Medulla oblongata (tissue), 1 donor: ENCODE measurements around the gene PSAPL1.
"Not testable (repeated sequence)": the region's sequence is repeated elsewhere in the genome, so short reads cannot be mapped to it uniquely, and the experiment has no call there.

Source experiments
- DNase-seq: peaks from one replicate; pipeline ENCODE4 v3.0.0-alpha.2; 2015; ENCODE audit errors: extremely low spot score

The PSAPL1 gene

GRCh38 chr4:7459471-7459870, 24.7 kb upstream of the PSAPL1 start:
- DNase-seq, result no peak

- DNase-seq, result no peak
Observed at GRCh38 chr4:7458477-7458876, 23.7 kb upstream of the PSAPL1 start.

GRCh38 chr4:7458066-7458425, 23.3 kb upstream of the PSAPL1 start:
- no peak for DNase-seq

- DNase-seq, result no peak
Observed at GRCh38 chr4:7457201-7458065, 22.7 kb upstream of the PSAPL1 start.

- DNase-seq, result not testable (repeated sequence)
Observed at GRCh38 chr4:7452802-7453201, 18.1 kb upstream of the PSAPL1 start.

- no peak for DNase-seq
Observed at GRCh38 chr4:7451800-7452199, 17.1 kb upstream of the PSAPL1 start.

GRCh38 chr4:7451434-7451789, 16.7 kb upstream of the PSAPL1 start:
- DNase-seq, result no peak

GRCh38 chr4:7450775-7451433, 16.2 kb upstream of the PSAPL1 start:
- DNase-seq, result no peak

GRCh38 chr4:7448036-7448435, 13.3 kb upstream of the PSAPL1 start:
- no peak for DNase-seq

GRCh38 chr4:7447236-7447635, 12.5 kb upstream of the PSAPL1 start:
- DNase-seq, result no peak

GRCh38 chr4:7444731-7445130, 10.0 kb upstream of the PSAPL1 start:
- DNase-seq, result no peak

GRCh38 chr4:7444314-7444713, 9.6 kb upstream of the PSAPL1 start:
- DNase-seq, result no peak

GRCh38 chr4:7442574-7443162, 7.9 kb upstream of the PSAPL1 start:
- DNase-seq, result no peak

- no peak for DNase-seq
Observed at GRCh38 chr4:7441201-7441600, 6.5 kb upstream of the PSAPL1 start.

GRCh38 chr4:7439699-7440098, 5.0 kb upstream of the PSAPL1 start:
- DNase-seq, result no peak

- no peak for DNase-seq
Observed at GRCh38 chr4:7436256-7436655, 1.5 kb upstream of the PSAPL1 start.

GRCh38 chr4:7435471-7436061, 836 bp upstream of the PSAPL1 start:
- DNase-seq, result no peak

GRCh38 chr4:7434141-7434765, 477 bp downstream of the PSAPL1 start:
- DNase-seq, result no peak

GRCh38 chr4:7433376-7434140, 1.2 kb downstream of the PSAPL1 start:
- no peak for DNase-seq

- DNase-seq, result no peak
Observed at GRCh38 chr4:7432531-7433375, 2.0 kb downstream of the PSAPL1 start.
